NCI-H446 (cell line): ENCODE results near the gene KNCN.

Experiments used
- DNase-seq, 2 experiments: peaks; one replicate each; lab custom pipeline; 2025; lab: John Stamatoyannopoulos, UW

Gene KNCN

GRCh38 chr1:46523496-46524353 is 27.7 kb downstream of the KNCN start:
- peak; percentile 56 to 84 for DNase-seq

- DNase-seq: no peak
These were observed 28.5 kb downstream of the KNCN start for GRCh38 chr1:46522969-46523320.

GRCh38 chr1:46522184-46522968 is 29.1 kb downstream of the KNCN start:
- DNase-seq: peak; percentile 26 to 54

GRCh38 chr1:46521414-46521813 is 30.0 kb downstream of the KNCN start:
- DNase-seq: no peak

- peak; percentile 37 to 72 for DNase-seq
These were observed 31.2 kb downstream of the KNCN start for GRCh38 chr1:46520063-46520911.

GRCh38 chr1:46519209-46519608 is 32.2 kb downstream of the KNCN start:
- DNase-seq: no peak

GRCh38 chr1:46517932-46518498 is 33.4 kb downstream of the KNCN start:
- DNase-seq: no peak

- no peak for DNase-seq
These were observed 34.3 kb downstream of the KNCN start for GRCh38 chr1:46517010-46517600.

DNA sequence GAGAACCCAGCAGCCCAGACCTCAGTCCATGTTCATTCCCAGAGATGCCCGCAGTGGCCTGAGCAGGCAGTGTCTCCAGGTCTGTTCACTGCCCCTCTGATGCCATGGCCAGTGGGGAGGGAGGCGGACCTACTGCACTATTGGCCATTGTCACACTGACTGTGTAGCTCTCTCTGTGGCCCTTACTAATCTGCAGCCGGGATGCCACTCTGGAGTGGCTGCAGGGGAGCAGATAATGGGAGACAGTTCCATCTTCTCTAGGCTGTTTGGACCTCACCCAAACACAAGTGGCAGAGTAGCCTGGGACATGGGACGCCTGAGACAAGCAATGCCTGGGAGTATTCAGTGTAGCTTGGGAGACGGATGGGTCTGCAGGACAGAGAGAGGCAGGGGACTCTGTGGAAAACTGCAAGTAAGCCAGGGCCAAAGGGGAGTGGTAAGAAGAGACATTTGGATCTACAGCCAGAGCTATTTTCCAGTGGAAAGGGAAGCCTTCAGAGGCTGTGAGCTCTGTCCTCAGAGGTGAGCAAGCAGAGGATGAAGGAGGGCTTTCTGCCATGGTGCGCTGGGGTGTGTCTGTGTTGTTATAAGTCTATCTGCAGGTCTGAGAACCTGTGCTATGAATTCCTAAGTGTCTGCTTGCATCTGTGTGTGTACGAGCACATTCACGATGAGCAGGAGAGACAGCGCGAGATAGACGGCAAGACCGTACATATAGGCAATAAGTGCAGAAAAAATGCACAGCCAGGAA is 35.1 kb downstream of the KNCN start:
- DNase-seq: no peak

- DNase-seq: no peak
These were observed 35.9 kb downstream of the KNCN start for GRCh38 chr1:46515576-46515975.

DNA sequence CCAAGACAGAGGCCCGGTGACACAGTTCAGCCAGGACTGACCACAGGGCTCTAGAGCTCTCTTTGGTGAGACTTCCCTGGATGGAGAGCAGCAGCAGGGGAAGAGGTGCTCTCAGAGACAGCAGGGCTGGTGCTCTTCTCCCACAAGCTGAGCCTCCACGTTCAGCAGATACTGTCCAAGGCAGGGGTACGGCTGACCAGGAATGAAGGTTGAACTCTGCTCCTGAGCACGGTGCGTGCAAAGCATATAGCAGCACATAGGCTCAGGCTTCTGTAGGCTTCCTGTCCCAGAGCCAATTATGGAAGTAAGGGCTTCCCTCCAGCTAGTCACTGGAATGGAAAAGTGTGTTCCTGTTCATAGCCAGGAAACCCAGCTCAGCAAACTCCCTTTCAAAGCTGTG is 37.9 kb downstream of the KNCN start:
- DNase-seq: no peak

DNA sequence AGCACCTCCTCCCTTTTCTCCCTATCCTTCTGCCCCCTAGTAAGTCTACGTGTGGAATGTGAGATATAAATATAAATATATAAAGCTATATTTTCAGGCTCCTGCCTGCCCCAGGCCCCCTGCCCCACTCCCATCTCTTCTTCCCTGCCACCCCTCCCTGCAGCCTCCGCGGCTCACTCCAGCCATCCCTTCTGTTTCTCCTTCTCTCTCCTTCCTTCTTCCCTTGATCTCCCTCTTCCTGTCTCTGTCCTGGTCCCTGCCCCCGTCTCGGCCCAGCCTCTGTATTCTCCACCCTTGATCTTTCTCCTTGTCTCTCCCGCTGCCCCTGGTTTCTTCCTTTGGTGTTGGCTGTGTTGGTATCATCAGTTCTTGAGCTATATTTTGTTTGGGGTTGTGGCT is 38.7 kb downstream of the KNCN start:
- no peak for DNase-seq

- no peak for DNase-seq
These were observed 39.2 kb downstream of the KNCN start for GRCh38 chr1:46512135-46512791.

- no peak for DNase-seq
These were observed 40.5 kb downstream of the KNCN start for GRCh38 chr1:46510998-46511365.

DNA sequence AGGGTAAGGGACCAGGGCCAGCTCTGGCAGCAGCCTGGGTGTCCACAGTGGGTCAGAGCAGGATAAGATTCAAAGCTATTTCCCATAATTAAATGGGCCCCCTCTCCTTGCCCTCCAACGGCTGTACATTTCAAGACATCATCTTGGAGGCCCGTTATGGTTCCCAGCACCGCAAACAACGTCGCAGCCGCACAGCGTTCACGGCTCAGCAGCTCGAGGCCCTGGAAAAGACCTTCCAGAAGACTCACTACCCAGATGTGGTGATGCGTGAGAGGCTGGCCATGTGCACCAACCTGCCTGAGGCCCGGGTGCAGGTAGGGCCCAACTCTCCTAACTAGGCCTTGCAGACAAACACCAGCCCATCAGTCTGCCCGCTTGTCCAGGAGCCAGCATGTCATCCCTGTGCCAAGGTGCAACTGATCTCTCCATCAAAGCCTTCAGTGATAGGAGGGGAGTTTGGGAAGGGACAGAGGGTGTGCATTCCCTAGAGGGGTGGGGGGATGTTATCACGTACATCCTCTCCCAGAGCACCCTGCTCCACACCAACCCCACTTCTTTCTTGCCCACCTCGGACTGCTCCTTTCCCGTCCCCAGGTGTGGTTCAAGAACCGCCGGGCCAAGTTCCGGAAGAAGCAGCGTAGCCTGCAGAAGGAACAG is 41.0 kb downstream of the KNCN start:
- no peak for DNase-seq

DNA sequence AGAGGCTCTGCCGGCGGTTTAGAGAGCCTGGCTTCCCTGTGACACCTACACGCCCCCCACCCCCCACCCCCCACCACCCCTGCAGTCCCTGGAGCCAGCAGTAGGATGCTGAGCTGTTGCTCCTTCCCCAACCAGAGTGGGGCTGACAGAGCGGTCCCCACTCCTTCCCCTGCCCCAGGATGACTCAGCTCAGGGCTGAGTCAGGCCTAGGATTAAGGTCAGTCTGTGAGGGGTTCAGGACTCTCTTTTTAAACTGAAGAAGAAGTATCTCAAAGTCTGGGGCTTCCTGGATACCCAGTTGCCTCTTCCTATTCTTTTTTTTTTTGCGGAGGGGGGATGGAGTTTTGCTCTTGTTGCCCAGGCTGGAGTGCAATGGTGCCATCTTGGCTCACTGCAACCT is 42.7 kb downstream of the KNCN start:
- DNase-seq: no peak

GRCh38 chr1:46506470-46507219 is 44.8 kb downstream of the KNCN start:
- no peak for DNase-seq

DNA sequence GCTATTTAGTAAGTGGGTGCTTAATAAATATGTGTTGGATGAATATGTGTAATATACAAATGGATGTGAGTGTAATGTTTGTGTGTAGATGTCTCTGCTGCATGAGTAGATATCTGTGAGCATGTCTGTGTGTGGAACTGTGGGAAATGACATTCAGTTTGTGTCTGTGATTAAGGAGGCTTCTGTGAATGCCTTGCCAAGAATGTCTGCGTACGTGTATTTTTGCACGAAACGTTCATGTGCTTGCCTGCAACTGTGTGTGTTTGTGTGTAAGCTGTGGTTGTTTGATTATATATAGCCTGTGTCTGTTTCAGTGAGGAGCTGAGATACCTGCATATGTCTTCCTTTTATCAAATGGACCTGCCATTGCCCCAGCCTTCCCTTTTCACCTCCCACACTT is 48.0 kb downstream of the KNCN start:
- DNase-seq: no peak

- no peak for DNase-seq
These were observed 49.9 kb downstream of the KNCN start for GRCh38 chr1:46501528-46501927.
